ENCODE results near the gene CNTN4.

Gene CNTN4

DNA sequence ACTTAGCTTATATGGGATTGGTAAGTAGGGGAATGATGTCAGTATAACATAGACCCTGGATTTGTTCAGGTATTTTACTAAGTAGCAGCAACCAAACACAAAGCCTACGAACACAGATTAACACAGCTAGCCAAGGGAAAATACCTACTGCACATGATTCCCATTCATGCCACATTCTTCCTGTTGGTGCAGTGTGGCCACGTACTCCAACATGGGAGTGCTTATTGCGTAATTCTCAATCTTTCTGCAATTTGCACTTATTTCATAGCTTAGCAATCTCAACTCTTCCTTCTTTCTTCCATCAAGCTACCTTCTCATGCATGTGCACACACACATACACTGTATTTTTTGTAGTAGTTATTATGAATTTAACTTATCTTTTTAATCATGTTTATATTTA lies 824.7 kb downstream of the CNTN4 start:
- no peak overlapping the region for H3K4me3 ChIP-seq (ENCODE audit: low read depth, low read length)
- no peak for DNase-seq (ENCODE audit: low read depth)
- TF ChIP-seq, protein P1, sequence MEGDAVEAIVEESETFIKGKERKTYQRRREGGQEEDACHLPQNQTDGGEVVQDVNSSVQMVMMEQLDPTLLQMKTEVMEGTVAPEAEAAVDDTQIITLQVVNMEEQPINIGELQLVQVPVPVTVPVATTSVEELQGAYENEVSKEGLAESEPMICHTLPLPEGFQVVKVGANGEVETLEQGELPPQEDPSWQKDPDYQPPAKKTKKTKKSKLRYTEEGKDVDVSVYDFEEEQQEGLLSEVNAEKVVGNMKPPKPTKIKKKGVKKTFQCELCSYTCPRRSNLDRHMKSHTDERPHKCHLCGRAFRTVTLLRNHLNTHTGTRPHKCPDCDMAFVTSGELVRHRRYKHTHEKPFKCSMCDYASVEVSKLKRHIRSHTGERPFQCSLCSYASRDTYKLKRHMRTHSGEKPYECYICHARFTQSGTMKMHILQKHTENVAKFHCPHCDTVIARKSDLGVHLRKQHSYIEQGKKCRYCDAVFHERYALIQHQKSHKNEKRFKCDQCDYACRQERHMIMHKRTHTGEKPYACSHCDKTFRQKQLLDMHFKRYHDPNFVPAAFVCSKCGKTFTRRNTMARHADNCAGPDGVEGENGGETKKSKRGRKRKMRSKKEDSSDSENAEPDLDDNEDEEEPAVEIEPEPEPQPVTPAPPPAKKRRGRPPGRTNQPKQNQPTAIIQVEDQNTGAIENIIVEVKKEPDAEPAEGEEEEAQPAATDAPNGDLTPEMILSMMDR (IDR thresholded peaks at IDR 0.05; ENCODE audit: low read depth, low read length, missing control alignments), result no peak
- in situ Hi-C loops (cut with HindIII; ENCODE audit: low sequenced_read_pairs), result no loop called here

DNA sequence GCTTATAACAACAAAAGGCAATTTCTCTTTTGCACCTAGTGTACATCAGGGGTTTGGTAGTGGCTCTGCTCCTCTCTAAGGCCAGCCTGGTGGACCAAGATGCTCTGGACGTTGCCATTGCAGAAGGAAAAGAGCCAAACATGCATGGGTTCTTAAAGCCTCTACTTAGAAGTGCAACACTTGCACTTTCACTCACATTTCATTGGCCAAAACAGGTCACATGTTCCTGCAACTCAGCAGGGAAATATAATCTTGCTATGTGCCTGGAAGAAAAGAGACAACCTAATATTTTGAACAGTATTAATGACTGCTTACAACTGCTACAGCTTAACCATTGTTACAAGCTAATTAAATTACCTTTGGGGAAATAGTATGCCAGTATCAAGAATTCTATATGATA lies 828.6 kb downstream of the CNTN4 start:
- TF ChIP-seq, protein P1 (IDR thresholded peaks at IDR 0.05; ENCODE audit: low read depth, low read length, missing control alignments), result no peak
- no peak overlapping the region for H3K4me3 ChIP-seq (ENCODE audit: low read depth, low read length)

GRCh38 chr3:2929574-2929973 lies 830.9 kb downstream of the CNTN4 start:
- H3K4me3 ChIP-seq (ENCODE audit: low read depth, low read length), result no peak overlapping the region
- in situ Hi-C loops (cut with HindIII; ENCODE audit: low sequenced_read_pairs), result no loop called here
- TF ChIP-seq, protein P1 (IDR thresholded peaks at IDR 0.05; ENCODE audit: low read depth, low read length, missing control alignments), result no peak
- DNase-seq (ENCODE audit: low read depth), result no peak

More for the DNA sequence above, 828.6 kb downstream of the CNTN4 start:
- DNase-seq (ENCODE audit: low read depth), result no peak
- in situ Hi-C loops (cut with HindIII; ENCODE audit: low sequenced_read_pairs), result no loop called here

DNA sequence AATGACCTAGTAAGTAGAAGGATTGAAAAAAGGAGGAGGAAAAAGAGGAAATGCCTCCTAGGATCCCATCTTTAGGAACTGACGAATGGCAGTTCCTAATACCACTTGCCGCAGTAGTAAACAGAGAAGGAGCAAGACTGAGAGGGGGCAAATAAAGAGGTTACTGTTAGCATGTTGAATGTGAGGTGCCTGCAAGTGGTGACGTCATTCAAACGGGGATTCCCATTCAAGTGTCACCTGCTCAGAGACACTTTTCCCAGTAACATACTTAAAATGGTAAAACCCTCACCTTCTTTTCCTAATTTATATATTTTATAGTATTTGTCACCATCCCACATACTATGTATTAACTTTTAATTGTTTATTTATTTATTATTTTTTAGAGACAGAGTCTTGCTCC lies 832.6 kb downstream of the CNTN4 start:
- DNase-seq (ENCODE audit: low read depth), result no peak
- H3K4me3 ChIP-seq (ENCODE audit: low read depth, low read length), result no peak overlapping the region
- in situ Hi-C loops (cut with HindIII; ENCODE audit: low sequenced_read_pairs), result no loop called here
- TF ChIP-seq, protein P1 (IDR thresholded peaks at IDR 0.05; ENCODE audit: low read depth, low read length, missing control alignments), result no peak

- TF ChIP-seq, protein P1 (IDR thresholded peaks at IDR 0.05; ENCODE audit: low read depth, low read length, missing control alignments), result no peak
- H3K4me3 ChIP-seq (ENCODE audit: low read depth, low read length), result no peak overlapping the region
- in situ Hi-C loops (cut with HindIII; ENCODE audit: low sequenced_read_pairs), result no loop called here
- no peak for DNase-seq (ENCODE audit: low read depth)
These were observed 835.9 kb downstream of the CNTN4 start for GRCh38 chr3:2934541-2934940.

DNA sequence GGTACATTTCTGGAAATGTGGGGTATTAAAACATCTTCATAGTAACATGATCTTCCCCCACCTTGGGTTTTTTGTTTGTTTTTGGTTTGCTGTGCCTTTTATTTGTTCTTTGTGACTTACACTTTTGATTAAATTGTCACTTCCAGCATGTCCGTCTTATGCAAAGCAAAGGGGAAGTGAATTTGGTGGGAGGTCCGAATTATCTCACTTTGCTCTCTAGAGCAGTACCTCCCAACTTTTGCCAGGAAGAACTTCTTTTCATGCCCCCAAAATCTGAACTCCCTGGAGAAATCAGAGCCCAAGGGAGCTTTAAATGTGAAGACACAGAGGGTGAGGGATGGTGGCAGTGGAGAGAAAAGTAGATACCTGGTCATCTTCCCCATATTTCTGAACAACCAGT lies 838.4 kb downstream of the CNTN4 start:
- DNase-seq (ENCODE audit: low read depth), result no peak
- H3K4me3 ChIP-seq (ENCODE audit: low read depth, low read length), result no peak overlapping the region
- TF ChIP-seq, protein P1 (IDR thresholded peaks at IDR 0.05; ENCODE audit: low read depth, low read length, missing control alignments), result no peak
- in situ Hi-C loops (cut with HindIII; ENCODE audit: low sequenced_read_pairs), result no loop called here

- in situ Hi-C loops (cut with HindIII; ENCODE audit: low sequenced_read_pairs), result no loop called here
- no peak overlapping the region for H3K4me3 ChIP-seq (ENCODE audit: low read depth, low read length)
- no peak for DNase-seq (ENCODE audit: low read depth)
- TF ChIP-seq, protein P1 (IDR thresholded peaks at IDR 0.05; ENCODE audit: low read depth, low read length, missing control alignments), result no peak
These were observed 838.9 kb downstream of the CNTN4 start for GRCh38 chr3:2937592-2937991.
